ENCODE data around the gene ABLIM1.

DNA sequence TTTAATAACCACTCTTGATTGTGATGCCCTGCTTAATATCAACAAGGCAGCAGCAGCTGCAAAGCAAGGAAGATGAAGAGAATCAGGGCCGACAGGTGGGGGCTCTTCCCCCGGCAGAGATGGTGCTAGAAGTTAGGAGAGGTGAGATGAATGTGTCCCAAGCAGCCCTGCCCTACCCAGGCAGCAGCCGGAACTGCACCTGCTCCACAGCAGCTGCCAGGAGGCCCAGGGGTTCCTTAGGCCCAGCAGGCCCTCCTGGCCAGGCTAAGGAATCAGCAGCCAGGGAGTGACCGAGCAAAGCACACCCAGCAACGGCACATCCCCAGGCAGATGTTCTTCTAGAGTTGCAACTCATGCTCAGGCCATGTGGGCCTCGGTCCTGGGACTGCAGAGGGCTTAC is 271.6 kb downstream of the ABLIM1 start:
- TF ChIP-seq GATA3 (IDR thresholded peaks at IDR 0.05; ENCODE audit: low read depth, low read length) (no peak), GATA2 (IDR thresholded peaks at IDR 0.05; ENCODE audit: low read depth, low read length) (no peak)
